SU-DHL-6 (cell line): ENCODE data around the gene SNN.

Experiments
- H2AFZ ChIP-seq: fragments of 200-600 bp; sonication (generic); 2 replicates; pipeline ENCODE4 v1.6.1; 2014; ENCODE audit warnings: low read depth, mild to moderate bottlenecking, moderate library complexity, mixed read lengths, antibody characterized with exemption, low read length; ENCODE audit not compliant: severe bottlenecking
- H3F3A ChIP-seq: fragments of 200-600 bp; shearing (Covaris generic); 2 replicates; pipeline ENCODE4 v1.6.0; 2016; ENCODE audit warnings: antibody characterized with exemption, mild to moderate bottlenecking; ENCODE audit not compliant: insufficient read depth
- H3K27ac ChIP-seq: fragments of 200-600 bp; sonication (generic); 2 replicates; pipeline ENCODE4 v1.5.1; 2016; ENCODE audit warnings: low read depth, mild to moderate bottlenecking, low read length, moderate library complexity, mixed read lengths
- H3K27me3 ChIP-seq: fragments of 200-600 bp; sonication (generic), shearing (Covaris generic); 2 replicates; pipeline ENCODE4 v1.6.0; 2014; ENCODE audit warnings: mild to moderate bottlenecking, low read length
- H3K36me3 ChIP-seq: fragments of 200-600 bp; sonication (generic); 2 replicates; pipeline ENCODE4 v1.6.1; 2014; ENCODE audit warnings: mild to moderate bottlenecking, low read length, mixed read lengths
- H3K4me2 ChIP-seq: fragments of 300-600, 200-600 bp; shearing (Covaris generic), sonication (generic); 2 replicates; pipeline ENCODE4 v1.6.0; 2014; ENCODE audit warnings: low read length, low read depth, mild to moderate bottlenecking; ENCODE audit not compliant: poor library complexity, severe bottlenecking
- H3K4me3 ChIP-seq: fragments of 200-600 bp; sonication (generic); 2 replicates; pipeline ENCODE4 v1.5.1; 2014; ENCODE audit warnings: antibody characterized with exemption, low read length, mild to moderate bottlenecking, mixed read lengths; ENCODE audit not compliant: insufficient read depth, poor library complexity, severe bottlenecking
- H3K79me2 ChIP-seq: fragments of 200-600 bp; sonication (generic); 2 replicates; pipeline ENCODE4 v1.6.1; 2014; ENCODE audit warnings: mild to moderate bottlenecking, low read length, moderate library complexity; ENCODE audit not compliant: insufficient read depth
- H3K9ac ChIP-seq: fragments of 200-600 bp; sonication (generic); 2 replicates; pipeline ENCODE4 v1.7.0; 2014; ENCODE audit warnings: mild to moderate bottlenecking, low read length
- H3K9me2 ChIP-seq: fragments of 200-600 bp; sonication (generic); replicated peaks from 2 replicates; pipeline ENCODE4 v1.6.1; 2014; ENCODE audit warnings: low read length; ENCODE audit not compliant: insufficient read depth
- H3K9me3 ChIP-seq: fragments of 200-600 bp; sonication (generic); 2 replicates; pipeline ENCODE4 v1.6.1; 2014; ENCODE audit warnings: low read length, mixed read lengths; ENCODE audit not compliant: insufficient read depth
- H4K20me1 ChIP-seq: fragments of 200-600 bp; sonication (generic); 2 replicates; pipeline ENCODE4 v1.6.1; 2014; ENCODE audit warnings: low read depth, mild to moderate bottlenecking, antibody characterized with exemption, low read length, moderate library complexity, mixed read lengths
- CTCF ChIP-seq: fragments of 200-600 bp; sonication (generic); IDR thresholded peaks from one replicate; pipeline ENCODE4 v1.5.1; 2017; ENCODE audit warnings: antibody characterized with exemption, mild to moderate bottlenecking, low read length, moderate library complexity; ENCODE audit not compliant: insufficient read depth, poor library complexity, severe bottlenecking
- EZH2phosphoT487 ChIP-seq: fragments of 200-600 bp; sonication (generic), shearing (Covaris generic); conservative IDR thresholded peaks from 2 replicates; pipeline ENCODE4 v1.6.1; 2018; ENCODE audit warnings: mild to moderate bottlenecking, antibody characterized with exemption, low read length, moderate library complexity, mixed read lengths

The SNN gene

DNA sequence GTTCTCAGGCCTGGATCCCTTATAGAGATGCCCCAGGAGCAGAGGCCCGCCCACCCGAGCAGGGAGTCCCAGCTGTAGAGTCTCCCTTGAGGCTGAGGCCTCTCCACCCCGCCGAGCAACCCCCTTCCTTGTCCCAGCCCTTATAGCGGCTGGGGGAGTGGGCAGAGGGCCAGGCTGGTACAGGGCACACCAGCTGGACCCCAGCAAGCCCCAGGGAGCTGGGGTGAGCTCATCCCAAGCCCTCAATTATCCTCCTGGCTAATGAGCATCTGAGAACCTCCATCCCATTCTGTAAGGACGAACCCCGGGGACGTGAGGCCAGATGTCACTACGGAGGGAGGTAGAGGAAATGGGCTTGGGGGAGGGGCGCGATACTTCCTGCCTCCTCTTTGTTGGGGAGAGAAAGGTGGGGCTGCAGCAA lies 3.2 kb upstream of the SNN start:
- no peak overlapping the region for H2AFZ ChIP-seq
- H3K36me3 ChIP-seq = no peaks in the 10 kb centered on the region
- H3K27me3 ChIP-seq = no peaks in the 10 kb centered on the region
- TF ChIP-seq CTCF = no peak
- TF ChIP-seq EZH2phosphoT487 = no peak
- no peaks in the 10 kb centered on the region for H4K20me1 ChIP-seq
- no peak overlapping the region for H3K9ac ChIP-seq
- H3K79me2 ChIP-seq = no peaks in the 10 kb centered on the region
- no peaks in the 10 kb centered on the region for H3F3A ChIP-seq
- no peak overlapping the region for H3K4me2 ChIP-seq
- H3K9me3 ChIP-seq = no peaks in the 10 kb centered on the region
- no peak overlapping the region for H3K4me3 ChIP-seq
- H3K27ac ChIP-seq = no peak overlapping the region
- no peaks in the 10 kb centered on the region for H3K9me2 ChIP-seq

- H3K27ac ChIP-seq = no peak overlapping the region
Measured at GRCh38 chr16:11666103-11667055, 1.9 kb upstream of the SNN start.

DNA sequence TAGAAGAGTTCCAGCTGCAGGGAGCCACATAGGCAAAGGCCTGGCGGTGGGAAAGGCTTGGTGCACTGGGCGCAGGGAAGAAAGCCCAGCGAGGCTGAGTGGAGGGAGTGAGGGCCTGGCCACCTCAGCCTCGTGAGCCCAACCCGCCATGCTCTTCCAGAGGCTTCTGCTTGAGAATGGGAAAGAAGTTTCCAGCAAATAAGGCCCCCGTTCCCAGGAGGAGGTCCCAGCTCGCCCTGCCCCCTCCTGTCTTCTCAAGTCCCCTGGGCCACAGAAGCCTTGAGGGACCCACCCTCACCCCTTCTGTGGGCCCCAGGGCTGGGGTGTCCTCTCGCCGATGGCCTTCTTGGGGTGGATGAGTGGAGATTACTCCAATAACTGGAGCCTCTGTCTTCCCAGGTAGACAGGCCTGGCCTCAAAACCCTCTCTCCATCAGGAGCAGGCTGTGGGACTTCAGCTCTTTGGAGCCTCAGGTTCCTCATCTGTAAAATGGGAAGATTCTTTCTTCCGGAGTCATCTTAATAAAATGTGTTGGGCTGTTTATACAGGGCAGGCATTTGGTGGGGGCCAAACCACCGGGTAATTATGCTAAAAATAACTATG lies 933 bp upstream of the SNN start:
- Histone ChIP-seq H2AFZ (peak overlapping the region; percentile 69), H3F3A (no peaks in the 10 kb centered on the region), H3K27me3 (no peaks in the 10 kb centered on the region), H3K9me3 (no peaks in the 10 kb centered on the region), H3K27ac (no peak overlapping the region), H3K79me2 (no peaks in the 10 kb centered on the region), H3K36me3 (no peaks in the 10 kb centered on the region), H3K4me3 (peak overlapping the region; percentile 64), H3K4me2 (peak overlapping the region; percentile 60), H4K20me1 (no peaks in the 10 kb centered on the region), H3K9me2 (no peaks in the 10 kb centered on the region), H3K9ac (peak overlapping the region; percentile 48; the same call in 1 of the 2 replicates)
- no peak for TF ChIP-seq CTCF
- TF ChIP-seq EZH2phosphoT487 = no peak

More at GRCh38 chr16:11666103-11667055, 1.9 kb upstream of the SNN start:
- H3K36me3 ChIP-seq = no peaks in the 10 kb centered on the region
- no peaks in the 10 kb centered on the region for H3K9me3 ChIP-seq
- no peak overlapping the region for H3K4me3 ChIP-seq
- H3K79me2 ChIP-seq = no peaks in the 10 kb centered on the region
- TF ChIP-seq EZH2phosphoT487 (no peak), CTCF (no peak)
- no peak overlapping the region for H3K9ac ChIP-seq
- H3F3A ChIP-seq = no peaks in the 10 kb centered on the region
- no peak overlapping the region for H2AFZ ChIP-seq
- no peak overlapping the region for H3K4me2 ChIP-seq
- H4K20me1 ChIP-seq = no peaks in the 10 kb centered on the region
- H3K27me3 ChIP-seq = no peaks in the 10 kb centered on the region
- H3K9me2 ChIP-seq = no peaks in the 10 kb centered on the region
